Endometrium (tissue), 2 donors: ENCODE data around the gene TAMALIN.

Source experiments
- FAIRE-seq: peaks from 2 replicates; lab custom pipeline; 2012; peaks lifted over from hg19 to GRCh38; lab: Jason Lieb, UNC
- donor health status: control.
- donor health status: control.

The TAMALIN gene

GRCh38 chr12:51984657-51985056 lies 22.1 kb upstream of the TAMALIN start:
- FAIRE-seq, result no peak

- FAIRE-seq, result no peak
These were observed 21.5 kb upstream of the TAMALIN start for GRCh38 chr12:51985154-51985835.

- FAIRE-seq, result no peak
These were observed 19.9 kb upstream of the TAMALIN start for GRCh38 chr12:51986834-51987233.

GRCh38 chr12:51992246-51992645 lies 14.5 kb upstream of the TAMALIN start:
- no peak for FAIRE-seq

GRCh38 chr12:51994539-51994820 lies 12.3 kb upstream of the TAMALIN start:
- no peak for FAIRE-seq

GRCh38 chr12:51994959-51995358 lies 11.8 kb upstream of the TAMALIN start:
- no peak for FAIRE-seq

GRCh38 chr12:51997136-51997535 lies 9.6 kb upstream of the TAMALIN start:
- FAIRE-seq, result no peak

- FAIRE-seq, result no peak
These were observed 3.7 kb upstream of the TAMALIN start for GRCh38 chr12:52003016-52003550.

GRCh38 chr12:52003591-52003990 lies 3.2 kb upstream of the TAMALIN start:
- FAIRE-seq, result no peak

GRCh38 chr12:52004042-52004648 lies 2.6 kb upstream of the TAMALIN start:
- FAIRE-seq, result no peak

- FAIRE-seq, result no peak
These were observed 1.4 kb upstream of the TAMALIN start for GRCh38 chr12:52005218-52005902.

GRCh38 chr12:52005903-52006703 lies 643 bp upstream of the TAMALIN start:
- no peak for FAIRE-seq

GRCh38 chr12:52007158-52007921 lies 594 bp downstream of the TAMALIN start:
- FAIRE-seq, result no peak

- no peak for FAIRE-seq
These were observed 1.3 kb downstream of the TAMALIN start for GRCh38 chr12:52007982-52008510.

GRCh38 chr12:52009081-52009751 lies 2.5 kb downstream of the TAMALIN start:
- no peak for FAIRE-seq

- peak; percentile 79 for FAIRE-seq
These were observed 3.4 kb downstream of the TAMALIN start for GRCh38 chr12:52010152-52010622.

- no peak for FAIRE-seq
These were observed 4.2 kb downstream of the TAMALIN start for GRCh38 chr12:52010692-52011601.

GRCh38 chr12:52011602-52012214 lies 5.0 kb downstream of the TAMALIN start:
- FAIRE-seq, result no peak

GRCh38 chr12:52013626-52014310 lies 7.0 kb downstream of the TAMALIN start:
- FAIRE-seq, result no peak
